CD4-positive, alpha-beta T cell treated with Interferon alpha-2 for 1 hour (primary cell): ENCODE measurements around the gene ITSN1.
"Not testable (repeated sequence)": the region's sequence is repeated elsewhere in the genome, so short reads cannot be mapped to it uniquely, and the experiment has no call there.

Experiments used
- DNase-seq, 2 donors: peaks; one replicate each; pipeline ENCODE4 v3.0.0-alpha.2; 2020 to 2022

The ITSN1 gene

DNA sequence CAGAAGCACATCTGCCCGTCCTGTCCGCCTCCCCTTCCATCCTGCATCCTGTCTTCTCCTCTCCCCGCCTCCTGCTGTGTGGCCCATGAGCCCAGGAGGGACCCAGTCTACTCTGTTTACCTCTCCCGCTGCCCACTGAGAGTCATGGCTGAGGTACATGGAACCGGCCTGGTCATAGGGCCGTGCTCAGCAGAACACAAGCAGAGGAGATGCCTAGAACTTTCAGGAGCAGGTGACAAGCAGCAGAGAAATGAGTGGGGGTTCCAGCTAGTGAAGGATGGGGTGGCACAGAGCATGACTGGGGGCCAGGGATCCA lies 202.5 kb downstream of the ITSN1 start:
- no peak for DNase-seq

DNA sequence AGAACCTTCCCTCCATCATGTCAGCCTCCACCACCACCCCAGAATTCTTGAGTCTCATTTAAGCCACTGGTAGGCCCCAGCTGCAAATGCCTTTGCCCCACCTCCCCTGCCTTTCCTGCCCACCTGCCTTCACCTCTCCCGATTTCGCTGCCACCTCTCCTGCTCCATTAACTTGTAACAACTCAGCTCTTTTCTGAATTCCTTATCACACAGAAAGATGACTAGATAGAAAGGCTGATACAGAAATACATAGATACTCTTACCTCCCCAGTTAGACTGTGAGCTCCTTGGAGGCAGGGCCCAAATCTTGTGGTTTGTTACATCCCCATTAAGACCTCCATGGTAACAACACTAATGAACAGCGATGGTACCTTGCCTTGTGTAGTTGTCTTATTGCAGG lies 203.8 kb downstream of the ITSN1 start:
- DNase-seq, result no peak

DNA sequence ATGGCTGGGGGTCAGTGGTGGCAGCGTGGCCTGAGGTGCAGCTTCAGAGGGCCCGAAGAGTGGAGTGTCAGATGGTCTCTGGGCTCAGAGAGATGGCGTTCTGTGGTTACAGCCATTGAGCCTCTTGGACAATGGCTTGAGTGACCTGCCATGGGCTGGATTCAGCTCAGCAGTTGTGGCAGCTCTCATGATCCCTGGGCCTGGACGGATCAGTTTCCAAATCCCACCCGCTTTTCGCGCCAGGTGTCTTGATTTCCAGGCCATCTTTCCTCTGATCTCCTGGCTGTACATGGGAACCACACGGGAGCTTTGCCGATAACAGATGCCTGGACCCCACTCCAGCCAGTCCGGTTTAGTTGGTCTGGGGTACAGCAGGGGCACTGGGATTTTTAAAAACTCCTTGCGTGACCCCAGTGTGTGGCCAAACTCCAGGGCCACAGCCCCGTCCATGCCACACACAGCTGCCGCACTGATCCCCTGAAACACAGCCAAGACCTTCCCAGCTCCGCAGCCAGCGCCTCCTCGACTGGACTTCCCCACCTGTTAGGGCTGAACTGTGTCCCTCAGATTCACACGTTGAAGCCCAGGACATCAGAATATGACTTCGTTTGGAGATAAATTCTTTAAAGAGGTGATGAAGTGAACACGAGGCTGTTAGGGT lies 205.4 kb downstream of the ITSN1 start:
- DNase-seq, result no peak

DNA sequence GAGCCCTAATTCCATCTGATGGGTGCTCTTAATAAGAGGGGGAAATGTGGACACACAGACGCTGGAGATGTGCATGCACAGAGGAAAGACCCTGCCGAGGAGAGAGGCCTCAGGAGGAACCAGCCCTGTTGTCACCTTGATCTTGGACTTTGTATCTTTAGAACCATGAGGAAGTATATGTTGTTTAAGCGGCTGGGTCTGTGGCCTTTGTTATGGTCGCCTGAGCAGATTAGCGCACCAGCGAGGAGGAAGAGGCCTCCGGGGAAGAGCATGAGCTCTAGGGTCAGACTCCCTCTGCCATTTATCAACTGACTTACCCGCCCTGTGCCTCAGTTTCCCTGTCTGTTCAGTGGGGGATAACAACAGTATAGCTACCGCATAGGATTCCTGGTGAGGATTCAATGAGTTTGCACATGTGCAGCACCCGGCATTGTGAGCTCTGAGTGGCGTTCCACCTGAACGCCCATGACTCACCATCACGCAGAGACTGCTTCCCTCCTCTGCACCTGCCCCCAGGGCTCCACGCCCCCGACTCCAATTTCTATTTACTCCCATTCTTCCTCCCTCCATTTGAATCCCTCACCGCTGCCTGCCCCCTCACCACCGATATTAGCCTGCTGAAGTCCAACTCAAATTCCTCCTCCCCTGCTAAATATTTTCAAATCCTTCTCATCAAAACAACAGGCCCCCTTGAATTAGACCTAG lies 206.1 kb downstream of the ITSN1 start:
- no peak for DNase-seq

DNA sequence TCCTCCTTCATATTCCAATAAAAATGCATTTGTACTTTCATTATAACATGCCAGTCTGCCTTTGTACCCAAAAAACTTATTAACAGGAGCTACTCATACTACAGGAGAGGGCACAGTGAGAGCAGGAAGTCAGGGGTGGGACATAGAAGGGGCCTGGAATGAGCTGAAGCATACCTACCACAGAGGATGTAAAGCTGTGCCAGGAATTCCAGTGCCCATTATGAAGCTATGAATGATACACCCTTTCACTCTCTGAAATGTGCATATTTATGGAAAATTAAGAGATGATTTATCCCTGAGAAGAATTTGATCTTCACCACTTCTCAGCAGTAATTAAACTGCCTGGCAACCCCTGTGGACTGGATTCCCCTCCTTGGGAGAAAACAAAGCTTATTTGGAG lies 207.5 kb downstream of the ITSN1 start:
- DNase-seq, result no peak

DNA sequence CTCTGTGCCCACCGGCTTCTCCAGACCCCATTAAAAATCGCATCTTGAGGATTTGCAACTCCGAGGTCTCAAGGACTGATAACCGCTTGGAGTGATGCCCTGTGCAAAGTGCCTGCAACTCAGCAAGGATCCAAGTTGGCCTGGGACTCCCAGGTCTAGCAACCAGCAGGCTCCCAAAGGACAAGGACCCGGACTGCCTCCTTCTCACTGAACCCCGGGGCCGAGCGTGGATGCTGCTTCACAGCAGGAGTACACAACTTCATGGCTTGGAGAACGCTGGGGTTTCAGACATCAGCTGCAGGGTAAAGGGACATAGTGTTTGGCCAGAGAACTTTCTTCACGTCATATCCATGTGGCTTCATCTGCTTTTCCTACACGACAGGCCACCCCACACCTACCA lies 208.1 kb downstream of the ITSN1 start:
- no peak for DNase-seq

DNA sequence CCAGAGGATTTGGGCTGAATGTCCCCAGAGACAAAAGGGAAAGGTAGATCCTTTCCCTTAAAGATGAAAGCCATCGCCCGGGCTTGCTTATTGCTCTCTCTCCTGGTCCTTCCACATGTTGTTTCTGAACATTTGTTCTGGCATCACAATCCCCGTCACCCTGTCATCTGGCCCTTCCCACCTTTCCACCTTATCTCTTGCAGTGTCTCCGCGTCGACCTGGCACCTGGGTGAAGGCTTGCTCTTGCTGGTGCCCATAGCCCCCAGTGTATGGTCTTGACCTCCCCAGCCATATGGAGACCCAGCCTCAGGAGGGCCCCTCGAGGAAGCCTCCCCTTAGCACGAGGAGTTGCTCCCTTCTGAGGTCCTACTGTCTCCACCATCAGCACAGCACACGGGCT lies 208.7 kb downstream of the ITSN1 start:
- no peak for DNase-seq

DNA sequence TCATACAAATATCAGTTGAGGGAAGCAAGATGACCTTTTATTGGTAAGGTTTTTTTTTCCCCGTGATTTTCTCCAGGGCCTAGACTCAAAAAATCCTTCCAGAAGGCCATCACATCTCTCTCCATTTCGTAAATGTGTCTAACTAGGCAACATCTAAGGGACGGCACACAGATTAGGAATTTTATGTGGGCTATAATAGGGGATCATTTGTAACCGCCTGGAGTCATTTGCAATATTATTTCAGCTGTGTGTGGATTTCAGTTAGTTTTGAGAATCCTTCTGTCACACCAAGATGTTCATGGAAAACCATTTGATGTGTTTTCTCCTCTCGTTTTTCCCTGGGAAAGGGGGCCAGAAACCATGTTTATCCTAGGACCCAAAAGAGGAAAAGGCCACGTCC lies 210.2 kb downstream of the ITSN1 start:
- no peak for DNase-seq

DNA sequence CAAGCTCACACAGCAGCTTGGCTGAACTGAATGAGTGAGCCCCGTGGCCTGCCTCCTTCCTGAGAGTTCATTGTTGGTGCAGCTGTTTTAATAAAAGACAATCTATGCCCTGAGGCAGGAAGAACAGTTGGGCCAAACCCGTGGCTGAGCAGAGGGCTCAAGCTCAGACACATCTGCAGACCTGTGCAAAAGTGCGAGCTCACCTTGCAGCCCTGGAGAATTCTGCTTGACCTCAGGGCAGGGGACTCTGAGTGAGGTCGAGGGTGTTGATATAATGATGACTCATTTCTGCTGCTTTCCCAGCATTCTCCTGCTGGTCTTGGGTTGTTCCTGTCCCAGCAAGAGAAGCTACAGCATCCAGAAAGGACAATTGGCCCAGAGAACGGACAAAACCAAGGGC lies 212.3 kb downstream of the ITSN1 start:
- DNase-seq, result no peak

DNA sequence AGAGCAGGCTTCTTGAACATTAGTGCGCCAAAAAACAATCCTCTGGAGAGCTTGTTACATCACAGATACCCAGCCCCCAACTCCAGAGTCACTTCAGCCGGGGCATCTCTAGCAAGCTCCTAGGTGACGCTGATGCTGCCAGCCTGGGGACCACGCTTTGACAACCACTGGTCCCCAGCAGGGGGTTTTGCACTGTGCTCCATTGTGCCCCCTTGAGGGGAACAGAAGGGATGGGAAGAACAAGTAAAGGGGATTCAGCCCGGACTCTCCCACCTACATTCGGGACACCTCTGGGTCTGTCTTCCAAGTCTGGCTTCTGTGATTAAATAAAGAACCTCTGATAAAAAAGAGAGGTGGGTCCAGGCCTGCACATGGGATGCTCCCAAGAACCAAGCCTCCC lies 212.9 kb downstream of the ITSN1 start:
- DNase-seq, result no peak

DNA sequence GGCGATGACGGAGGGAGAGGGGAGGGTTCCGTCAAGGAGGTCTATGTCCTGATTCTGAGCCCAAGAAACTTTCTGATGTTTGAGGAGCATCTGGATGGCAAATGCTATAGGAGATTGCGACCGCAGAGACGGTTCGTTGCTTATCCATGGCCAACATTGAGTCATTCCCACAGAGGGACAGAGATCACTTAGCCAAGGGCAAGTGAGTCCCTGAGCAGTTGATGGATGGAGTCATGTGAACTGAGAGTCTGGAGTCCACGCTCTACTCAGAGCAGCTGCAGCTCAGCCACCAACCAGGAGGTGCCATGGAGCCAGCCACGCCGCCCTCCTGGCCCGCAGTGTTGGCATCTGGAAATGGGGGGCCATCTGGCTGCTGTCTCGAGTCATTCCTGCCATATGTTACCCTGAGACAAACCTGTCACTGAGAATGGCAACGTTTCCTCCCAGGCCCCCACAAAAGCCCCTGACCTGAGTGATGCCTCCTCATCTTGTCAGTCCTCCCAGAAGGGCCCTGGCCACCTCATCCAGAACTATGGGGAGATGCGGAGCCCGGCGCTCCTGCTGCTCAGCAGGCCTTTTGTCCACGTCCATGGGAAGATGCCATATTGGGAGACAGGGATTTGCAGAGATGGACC lies 214.7 kb downstream of the ITSN1 start:
- no peak for DNase-seq

DNA sequence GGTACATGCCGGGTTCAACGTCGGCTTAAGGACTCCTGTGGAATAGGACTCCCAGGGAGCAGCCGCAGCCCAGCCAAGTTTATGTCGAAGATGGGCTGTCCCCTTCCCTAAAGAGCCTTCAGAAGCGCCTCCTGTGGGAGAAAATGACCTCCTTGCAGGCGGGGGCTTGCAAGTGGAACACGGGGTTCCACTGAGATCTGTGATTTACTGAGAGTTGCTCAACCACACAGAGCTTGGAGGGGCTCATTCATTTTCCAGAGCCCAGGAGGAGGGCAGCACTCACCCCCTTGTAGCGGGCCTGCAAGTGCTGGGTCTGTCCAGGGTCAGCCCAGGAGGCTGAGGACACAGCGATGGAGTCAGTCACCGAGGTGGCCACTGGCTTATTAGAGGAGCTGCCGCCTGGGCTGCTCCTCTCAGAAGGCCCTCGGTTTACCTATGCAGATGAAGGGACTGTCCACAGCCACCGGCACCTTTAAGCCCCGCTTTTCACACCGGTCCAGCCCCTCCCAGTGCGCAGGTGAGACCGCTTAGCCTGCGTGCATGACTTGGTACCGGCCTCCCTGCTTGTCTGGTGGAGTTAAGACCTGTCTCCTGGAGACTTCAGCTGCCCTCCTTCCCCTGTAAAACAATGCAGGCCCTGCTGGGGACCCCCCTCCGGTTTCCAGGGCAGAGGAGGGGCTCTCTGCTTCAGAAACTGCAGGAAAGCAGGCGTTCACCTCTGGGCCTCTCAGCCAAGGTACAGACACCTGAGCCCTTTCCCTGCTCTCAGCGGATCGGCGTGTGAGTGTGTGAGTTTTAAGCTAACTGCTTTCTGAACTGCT lies 215.8 kb downstream of the ITSN1 start:
- no peak for DNase-seq

DNA sequence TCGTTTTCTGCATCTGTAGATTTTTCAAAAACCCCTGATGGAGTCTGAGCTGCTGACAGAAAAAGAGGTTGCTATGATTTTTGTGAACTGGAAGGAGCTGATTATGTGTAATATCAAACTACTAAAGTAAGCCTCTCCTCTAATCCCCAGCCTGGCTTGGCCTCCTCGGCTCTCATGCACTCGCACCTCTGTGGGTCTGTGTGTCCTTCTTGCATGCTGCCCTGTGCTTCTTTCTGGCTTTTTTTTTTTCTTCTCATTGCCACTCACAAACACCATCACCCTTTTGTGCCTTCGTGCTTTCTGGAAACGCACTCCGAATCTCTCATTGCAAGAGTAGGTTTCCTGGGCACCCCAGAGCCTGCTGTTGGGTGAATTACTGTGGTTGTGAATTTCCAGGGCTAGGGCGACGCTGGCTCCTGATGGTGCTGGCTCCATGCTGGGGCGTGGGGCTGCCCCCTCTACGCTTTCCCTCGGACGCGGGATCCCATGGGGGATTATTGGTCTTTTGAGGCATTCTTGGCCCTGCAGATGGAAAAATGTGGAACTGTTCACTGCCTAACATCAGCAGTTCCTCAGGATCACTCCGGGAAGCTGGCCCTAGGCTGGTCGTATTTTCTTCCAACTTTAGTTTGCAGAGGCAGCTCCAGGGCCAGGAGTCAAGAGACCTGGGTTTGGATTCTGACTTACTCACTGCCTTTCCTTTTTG lies 216.5 kb downstream of the ITSN1 start:
- no peak for DNase-seq

DNA sequence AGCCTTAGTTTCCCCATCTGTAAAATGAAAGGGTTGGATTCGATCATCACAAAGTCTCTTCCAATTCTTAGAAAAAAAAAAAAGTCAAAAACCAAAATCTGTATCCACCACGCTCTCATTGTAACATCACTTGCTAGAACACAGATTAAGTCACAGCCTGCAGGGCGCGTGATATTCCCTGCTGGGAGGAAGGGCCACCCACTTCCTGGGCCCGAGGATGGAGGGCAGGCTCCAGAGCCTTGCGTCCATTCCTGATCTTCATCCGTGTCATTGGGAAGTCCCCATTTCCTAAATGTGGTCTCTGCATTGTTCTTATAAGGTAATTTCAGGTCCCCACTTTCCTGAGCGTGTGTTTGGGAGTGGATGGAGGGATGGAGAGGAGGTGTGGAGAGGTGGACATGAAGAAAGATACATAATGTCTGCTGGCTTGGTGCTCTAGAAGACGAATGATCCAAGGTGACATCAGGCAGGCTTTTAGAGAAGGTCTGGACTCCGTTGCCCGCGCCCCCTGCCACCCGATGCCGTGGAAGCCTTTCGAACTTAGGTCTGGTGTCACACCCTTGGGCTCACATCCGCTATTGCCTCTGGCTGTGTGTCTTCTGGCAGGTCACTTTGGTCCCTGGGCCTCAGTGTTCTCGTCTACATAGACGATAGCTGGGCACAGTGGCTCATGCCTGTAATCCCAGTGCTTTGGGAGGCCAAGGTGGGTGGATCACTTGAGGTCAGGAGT lies 217.2 kb downstream of the ITSN1 start:
- no peak for DNase-seq

DNA sequence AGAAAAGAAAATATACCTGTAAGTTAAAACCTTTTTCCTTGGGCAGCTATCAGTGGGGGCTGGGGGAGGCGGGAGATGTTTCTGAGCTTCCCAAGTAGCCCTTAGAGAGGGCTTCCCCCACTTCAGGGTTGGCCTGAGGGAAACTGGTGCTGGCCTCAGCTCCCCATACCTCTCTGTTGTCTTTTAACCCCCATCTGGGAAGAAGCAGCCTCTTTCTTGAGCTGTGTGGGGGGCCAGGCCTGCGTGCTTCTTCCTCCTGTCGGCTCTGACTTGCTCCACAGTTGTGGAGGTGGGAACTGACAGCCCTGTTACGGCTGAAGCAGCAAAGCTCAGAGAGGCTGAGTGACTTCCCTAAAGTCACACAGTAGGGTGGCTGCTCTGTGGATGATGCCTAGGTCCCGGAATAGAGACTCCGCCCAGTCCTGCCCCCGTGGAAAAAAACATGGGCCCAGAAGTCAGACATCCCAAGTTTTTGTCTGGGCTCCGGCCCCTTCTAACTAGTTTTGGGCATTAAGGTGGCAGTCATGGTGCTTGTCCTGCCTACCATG lies 218.1 kb downstream of the ITSN1 start:
- no peak for DNase-seq

DNA sequence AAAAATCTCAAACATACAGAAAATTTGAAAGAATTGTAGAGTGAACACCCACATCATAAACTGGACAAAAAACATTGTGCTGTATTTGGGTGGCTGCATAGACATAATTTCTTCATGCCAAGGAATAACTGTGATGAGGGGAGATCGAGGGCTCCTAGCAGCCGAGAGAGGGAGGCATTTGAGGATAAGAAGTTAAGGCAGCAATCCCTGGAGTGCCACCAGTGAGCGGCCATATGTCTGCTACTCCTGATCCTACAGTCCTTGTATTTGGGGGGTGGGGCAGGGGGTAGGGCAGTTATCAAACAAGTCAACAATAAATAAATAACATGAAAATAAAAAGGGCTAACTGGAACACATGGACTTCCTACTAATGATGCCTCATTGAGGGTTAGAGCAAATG lies 218.8 kb downstream of the ITSN1 start:
- no peak for DNase-seq

DNA sequence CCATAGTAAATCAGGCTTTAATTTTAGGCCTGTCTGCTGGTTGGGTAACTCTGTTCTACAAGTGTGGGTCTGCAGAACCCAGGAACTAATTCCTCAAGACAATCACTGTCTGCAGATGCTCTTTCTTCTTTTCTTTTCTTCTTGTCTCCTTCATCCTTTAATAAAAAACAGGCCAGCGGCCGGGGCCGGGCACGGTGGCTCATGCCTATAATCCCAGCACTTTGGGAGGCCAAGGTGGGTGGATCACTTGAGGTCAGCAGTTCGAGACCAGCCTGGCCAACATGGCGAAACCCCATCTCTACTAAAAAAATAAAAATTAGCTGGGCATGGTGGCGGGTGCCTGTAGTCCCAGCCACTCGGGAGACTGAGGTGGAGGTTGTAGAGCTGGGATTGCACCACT lies 220.9 kb downstream of the ITSN1 start:
- DNase-seq, result not testable (repeated sequence)

DNA sequence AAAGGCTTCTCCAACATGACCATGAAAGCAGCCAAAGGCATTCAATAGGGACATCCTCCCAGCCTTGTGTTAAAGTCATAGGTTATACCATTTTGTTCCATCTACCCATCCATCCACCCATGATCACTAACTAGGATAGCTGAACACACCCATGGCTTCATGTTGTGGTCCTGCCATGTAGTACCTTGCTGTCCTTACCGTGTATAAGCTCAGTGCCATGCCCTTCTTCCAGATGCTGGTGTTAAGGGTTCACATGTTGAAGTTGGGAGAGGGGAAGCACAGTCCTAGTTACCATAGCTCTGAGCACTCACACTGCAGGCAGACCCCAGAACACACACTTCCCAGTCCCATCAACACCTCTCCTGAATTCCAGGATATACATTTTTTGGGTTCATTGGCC lies 221.8 kb downstream of the ITSN1 start:
- no peak for DNase-seq

DNA sequence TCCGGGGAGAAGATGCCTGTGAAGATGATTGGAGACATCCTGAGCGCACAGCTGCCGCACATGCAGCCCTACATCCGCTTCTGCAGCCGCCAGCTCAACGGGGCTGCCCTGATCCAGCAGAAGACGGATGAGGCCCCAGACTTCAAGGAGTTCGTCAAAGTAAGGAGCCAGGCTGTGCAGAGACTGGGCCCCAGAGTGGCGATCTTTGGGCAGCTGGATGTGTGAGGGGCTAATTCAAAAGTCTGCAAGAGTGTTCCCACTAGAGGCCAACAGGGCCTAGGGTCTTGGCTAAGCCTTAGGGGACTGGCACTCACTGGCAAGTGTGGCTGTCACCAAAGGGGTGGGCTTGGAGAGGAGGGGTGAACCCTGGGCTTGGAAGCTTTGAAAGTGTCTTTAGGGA lies 222.9 kb downstream of the ITSN1 start:
- no peak for DNase-seq

DNA sequence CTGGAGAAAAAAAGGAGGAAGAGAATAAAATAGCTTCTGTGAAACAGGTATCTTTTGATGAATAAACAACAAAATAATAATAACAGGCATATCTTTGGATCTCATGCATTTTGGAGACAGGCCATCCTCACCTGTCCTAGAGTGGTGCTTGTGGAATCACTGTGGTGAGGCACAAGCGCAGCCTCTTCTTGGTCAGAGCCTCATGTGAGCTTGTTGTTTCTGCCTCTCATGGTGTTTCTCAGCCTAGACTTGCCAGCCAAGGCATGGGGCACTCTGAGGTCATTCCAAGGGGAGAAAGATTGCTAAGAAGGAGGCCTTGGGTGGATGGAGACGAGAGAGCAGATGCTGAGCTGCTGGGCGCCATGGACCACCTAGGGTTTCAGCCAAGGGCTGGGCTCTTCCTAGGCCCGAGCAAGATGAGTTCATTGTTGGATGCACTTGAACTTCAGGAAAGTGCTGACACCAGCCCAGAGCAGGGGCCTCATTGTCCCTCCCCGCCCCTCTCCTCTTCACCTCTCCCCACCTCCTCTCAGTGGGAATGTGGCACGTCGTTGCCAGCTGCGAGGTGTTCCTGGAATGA lies 223.8 kb downstream of the ITSN1 start:
- DNase-seq, result no peak

DNA sequence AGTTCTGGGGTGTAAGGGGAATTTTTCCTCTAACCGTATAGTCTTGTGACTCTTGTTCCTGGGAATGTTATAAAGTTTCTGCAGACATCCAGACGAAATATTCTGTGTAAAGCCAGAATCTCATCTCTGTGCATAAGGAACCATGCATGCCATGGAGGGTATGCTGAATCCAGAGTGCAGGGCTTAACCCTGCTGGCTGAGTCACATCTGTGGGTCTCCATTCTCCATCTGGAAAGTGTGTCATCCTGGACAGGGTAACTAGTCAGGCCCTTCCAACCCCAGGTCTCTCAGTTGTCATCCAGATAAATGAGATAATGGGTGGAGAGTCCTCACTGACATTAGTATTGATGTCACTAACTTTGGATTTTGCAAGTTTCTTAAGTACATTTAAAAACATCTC lies 224.5 kb downstream of the ITSN1 start:
- DNase-seq, result no peak

DNA sequence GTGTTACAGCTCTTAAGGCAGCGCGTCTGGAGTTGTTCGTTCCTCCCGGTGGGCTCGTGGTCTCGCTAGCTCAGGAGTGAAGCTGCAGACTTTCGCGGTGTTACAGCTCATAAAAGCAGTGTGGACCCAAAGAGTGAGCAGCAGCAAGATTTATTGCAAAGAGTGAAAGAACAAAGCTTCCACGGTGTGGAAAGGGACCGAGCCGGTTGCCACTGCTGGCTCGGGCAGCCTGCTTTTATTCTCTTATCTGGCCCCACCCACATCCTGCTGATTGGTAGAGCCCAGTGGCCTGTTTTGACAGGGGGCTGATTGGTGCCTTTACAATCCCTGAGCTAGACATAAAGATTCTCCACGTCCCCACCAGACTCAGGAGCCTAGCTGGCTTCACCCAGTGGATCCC lies 225.6 kb downstream of the ITSN1 start:
- not testable (repeated sequence) for DNase-seq
